ENCODE measurements around the gene THRSP. TPM values are rescaled to one million over a fixed set of nuclear protein-coding genes. Genes with fewer than 3 reads are reported as not detected.

The THRSP gene
- total RNA-seq, 1 experiment from 2014 or later: 0.25 TPM

DNA sequence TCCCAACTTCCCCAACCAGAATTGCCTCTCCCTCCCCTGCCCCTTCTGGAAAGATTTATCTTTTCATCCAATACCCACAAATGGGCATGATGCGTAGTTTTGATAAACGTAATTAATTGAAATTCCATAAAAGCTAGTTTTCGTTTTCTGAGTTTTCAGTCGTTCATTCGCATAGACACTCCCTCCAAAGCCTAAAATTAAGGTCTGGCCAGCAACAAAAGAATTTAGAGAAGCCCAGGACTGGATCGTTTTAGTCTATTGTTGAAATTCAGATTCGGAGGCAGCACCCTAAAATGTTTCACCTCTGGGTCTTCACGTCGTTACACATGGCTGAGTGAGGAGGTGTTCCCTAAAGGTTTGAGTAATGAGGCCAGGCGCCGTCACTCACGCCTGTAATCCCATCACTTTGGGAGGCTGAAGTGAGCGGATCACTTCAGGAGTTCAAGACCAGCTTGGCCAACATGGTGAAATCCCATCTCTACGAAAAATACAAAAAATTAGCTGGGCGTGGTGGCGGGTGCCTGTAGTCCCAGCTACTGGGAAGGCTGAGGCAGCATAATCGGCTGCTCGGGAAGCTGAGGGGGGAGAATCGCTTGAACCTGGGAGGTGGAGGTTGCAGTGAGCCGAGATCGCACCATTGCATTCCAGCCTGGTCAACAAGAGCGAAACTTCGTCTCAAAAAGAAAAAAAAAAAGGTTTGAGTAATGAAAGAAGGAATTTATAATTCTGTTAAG is 16.6 kb downstream of the THRSP start:
- H3K27me3 ChIP-seq (replicated peaks; ENCODE audit: control insufficient read depth, insufficient read depth, low read length): no peaks in the 10 kb centered on the region
- ChIA-PET POLR2A (interaction anchor here (0.7 to 1.3 kb wide), 2 partner anchors 40 to 85 kb away, joined by 6 to 10 read pairs; partner anchors contain the start of gene INTS4), CTCF (interaction anchor here (1.3 to 3.0 kb wide), 3 partner anchors 25 to 59 kb away, joined by 7 to 26 read pairs (median 13); partner anchors contain the start of gene ALG8)
- no peaks in the 10 kb centered on the region for H3K27me3 Mint-ChIP-seq (ENCODE audit: insufficient read depth, unreplicated experiment)
- BruUV-seq (replicated peaks): TSS peak; percentile 61
- no peak for TF ChIP-seq CTCF (IDR thresholded peaks at IDR 0.05; ENCODE audit: insufficient read depth in 1 of 2, low read depth in 1 of 2, low read length in 1 of 2, severe bottlenecking in 1 of 2, unreplicated experiment in 1 of 2)
- peaks cover 18% of the 10 kb centered on the region for H3K36me3 Mint-ChIP-seq (ENCODE audit: insufficient read depth, unreplicated experiment)
- H3K27ac Mint-ChIP-seq (ENCODE audit: unreplicated experiment): peak overlapping the region; percentile 52
- no peaks in the 10 kb centered on the region for H3K9me3 ChIP-seq
- no peak for DNase-seq
- intact Hi-C loops (cut with micrococcal nuclease; ENCODE audit: unreplicated experiment): no loop called here
- peak overlapping the region; percentile 76 for H3K4me3 Mint-ChIP-seq (ENCODE audit: unreplicated experiment)
- H3K4me1 ChIP-seq: peaks cover 42% of the 10 kb centered on the region
- peak overlapping the region; percentile 73 for H3K4me3 ChIP-seq (ENCODE audit: low read depth, low read length)
- 0 out of 2 replicates have a peak, but pooled peaks cover 1% of the 10 kb centered on the region for H3K36me3 ChIP-seq (ENCODE audit: control insufficient read depth, insufficient read depth, low read length)
- peaks cover 29% of the 10 kb centered on the region for H3K4me1 Mint-ChIP-seq (ENCODE audit: low read depth, unreplicated experiment)
- H3K9me3 Mint-ChIP-seq (ENCODE audit: unreplicated experiment): peaks cover 13% of the 10 kb centered on the region

DNA sequence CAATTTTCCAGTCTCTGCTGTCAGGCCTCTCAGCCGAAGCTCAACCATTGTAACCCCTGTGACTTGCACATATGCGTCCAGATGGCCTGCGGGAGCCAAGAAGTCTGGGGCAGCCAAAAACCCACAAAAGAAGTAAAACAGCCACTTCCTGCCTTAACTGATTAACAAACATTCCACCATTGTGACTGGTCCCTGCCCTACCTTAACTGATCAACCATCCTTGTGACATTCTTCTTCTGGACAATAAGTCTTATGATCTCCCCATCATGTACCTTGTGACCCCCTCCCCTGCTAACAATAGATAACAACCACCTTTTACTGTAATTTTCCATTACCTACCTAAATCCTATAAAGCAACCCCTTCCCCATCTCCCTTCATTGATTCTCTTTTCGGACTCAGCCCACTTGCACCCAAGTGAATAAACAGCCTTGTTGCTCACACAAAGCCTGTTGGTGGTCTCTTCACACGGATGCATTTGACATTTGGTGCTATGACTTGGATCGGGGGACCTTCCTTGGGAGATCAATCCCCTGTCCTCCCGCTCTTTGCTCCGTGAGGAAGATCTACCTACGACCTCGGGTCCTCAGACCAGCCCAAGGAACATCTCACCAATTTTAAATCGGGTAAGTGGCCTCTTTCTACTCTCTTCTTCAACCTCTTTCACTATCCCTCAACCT is 17.3 kb downstream of the THRSP start:
- H3K27me3 Mint-ChIP-seq (ENCODE audit: insufficient read depth, unreplicated experiment): no peaks in the 10 kb centered on the region
- Histone ChIP-seq H3K27me3 (replicated peaks; ENCODE audit: control insufficient read depth, insufficient read depth, low read length) (no peaks in the 10 kb centered on the region), H3K9me3 (no peaks in the 10 kb centered on the region), H3K4me1 (peaks cover 35% of the 10 kb centered on the region), H3K4me3 (ENCODE audit: low read depth, low read length) (no peak overlapping the region), H3K36me3 (ENCODE audit: control insufficient read depth, insufficient read depth, low read length) (0 out of 2 replicates have a peak, but pooled peaks cover 1% of the 10 kb centered on the region)
- TF ChIP-seq CTCF (IDR thresholded peaks at IDR 0.05; ENCODE audit: insufficient read depth in 1 of 2, low read depth in 1 of 2, low read length in 1 of 2, severe bottlenecking in 1 of 2, unreplicated experiment in 1 of 2): no peak
- POLR2A ChIA-PET: interaction anchor here (0.7 kb wide), 1 partner anchor 41 kb away, joined by 6 read pairs; no protein-coding TSS in a partner anchor
- peaks cover 29% of the 10 kb centered on the region for H3K4me1 Mint-ChIP-seq (ENCODE audit: low read depth, unreplicated experiment)
- peak overlapping the region; percentile 23 for H3K4me3 Mint-ChIP-seq (ENCODE audit: unreplicated experiment)
- peak overlapping the region; percentile 66 for H3K27ac Mint-ChIP-seq (ENCODE audit: unreplicated experiment)
- BruUV-seq (replicated peaks): no TSS peak
- no peak for DNase-seq
- intact Hi-C loops (cut with micrococcal nuclease; ENCODE audit: unreplicated experiment): no loop called here
- peaks cover 13% of the 10 kb centered on the region for H3K9me3 Mint-ChIP-seq (ENCODE audit: unreplicated experiment)
- peaks cover 18% of the 10 kb centered on the region for H3K36me3 Mint-ChIP-seq (ENCODE audit: insufficient read depth, unreplicated experiment)
- CTCF ChIA-PET: no interaction called here

- Mint-ChIP-seq H3K4me1 (ENCODE audit: low read depth, unreplicated experiment) (peaks cover 29% of the 10 kb centered on the region), H3K36me3 (ENCODE audit: insufficient read depth, unreplicated experiment) (peaks cover 16% of the 10 kb centered on the region)
- 0 out of 2 replicates have a peak, but pooled peaks cover 1% of the 10 kb centered on the region for H3K36me3 ChIP-seq (ENCODE audit: control insufficient read depth, insufficient read depth, low read length)
These were observed 17.9 kb downstream of the THRSP start for GRCh38 chr11:78081583-78081982.

More at GRCh38 chr11:78081583-78081982, 17.9 kb downstream of the THRSP start:
- TF ChIP-seq CTCF (IDR thresholded peaks at IDR 0.05; ENCODE audit: insufficient read depth in 1 of 2, low read depth in 1 of 2, low read length in 1 of 2, severe bottlenecking in 1 of 2, unreplicated experiment in 1 of 2): no peak
- Histone ChIP-seq H3K4me3 (ENCODE audit: low read depth, low read length) (no peak overlapping the region), H3K27me3 (replicated peaks; ENCODE audit: control insufficient read depth, insufficient read depth, low read length) (no peaks in the 10 kb centered on the region), H3K4me1 (peaks cover 31% of the 10 kb centered on the region), H3K9me3 (no peaks in the 10 kb centered on the region)
- DNase-seq: no peak
- no TSS peak for BruUV-seq (replicated peaks)
- CTCF ChIA-PET: no interaction called here
- peaks cover 15% of the 10 kb centered on the region for H3K9me3 Mint-ChIP-seq (ENCODE audit: unreplicated experiment)
- H3K27ac Mint-ChIP-seq (ENCODE audit: unreplicated experiment): peak overlapping the region; percentile 66
- POLR2A ChIA-PET: no interaction called here
- peak overlapping the region; percentile 23 for H3K4me3 Mint-ChIP-seq (ENCODE audit: unreplicated experiment)
- intact Hi-C loops (cut with micrococcal nuclease; ENCODE audit: unreplicated experiment): no loop called here
- H3K27me3 Mint-ChIP-seq (ENCODE audit: insufficient read depth, unreplicated experiment): no peaks in the 10 kb centered on the region
